PFSK-1 (cell line): ENCODE measurements around the gene SLC26A4.

Experiments used
- FOXP2 ChIP-seq: optimal IDR thresholded peaks from 2 replicates; pipeline ENCODE3; 2011; ENCODE audit warnings: borderline replicate concordance, control low read depth, inconsistent platforms; ENCODE audit not compliant: insufficient read depth; ENCODE audit errors: extremely low read length, extremely low read depth
- POLR2AphosphoS5 ChIP-seq: IDR thresholded peaks from 2 replicates; pipeline ENCODE4 v1.6.1; 2012; ENCODE audit warnings: low read depth, mild to moderate bottlenecking, control low read depth, low read length, moderate library complexity
- REST ChIP-seq, 2 experiments: IDR thresholded peaks; 2 replicates each; pipeline versions ENCODE4 v1.6.1 to v1.8.0; 2011 to 2012; ENCODE audit warnings: low read depth in 2 of 2, low read length in 2 of 2, control low read depth in 1 of 2, inconsistent platforms in 1 of 2, mild to moderate bottlenecking in 1 of 2, moderate library complexity in 1 of 2; ENCODE audit not compliant: insufficient read depth in 1 of 2
- SIN3A ChIP-seq: IDR thresholded peaks from 2 replicates; pipeline ENCODE4 v1.6.1; 2012; ENCODE audit warnings: mild to moderate bottlenecking, low read length, moderate library complexity, borderline replicate concordance; ENCODE audit not compliant: insufficient read depth
- TAF1 ChIP-seq: IDR thresholded peaks from 2 replicates; pipeline ENCODE4 v1.6.1; 2012; ENCODE audit warnings: low read length, control low read depth, borderline replicate concordance; ENCODE audit not compliant: insufficient read depth

The SLC26A4 gene

GRCh38 chr7:107659666-107660065 is 962 bp upstream of the SLC26A4 start:
- no peak for TF ChIP-seq TAF1
- TF ChIP-seq FOXP2, result no peak
- TF ChIP-seq SIN3A, result no peak
- no peak for TF ChIP-seq REST (IDR thresholded peaks at IDR 0.05; ENCODE audit: insufficient read depth in 1 of 2, low read depth in 2 of 2, low read length in 2 of 2)
- no peak for TF ChIP-seq POLR2AphosphoS5

- peak; percentile 81 to 91 for TF ChIP-seq REST (IDR thresholded peaks at IDR 0.05; ENCODE audit: insufficient read depth in 1 of 2, low read depth in 2 of 2, low read length in 2 of 2)
- TF ChIP-seq FOXP2, result peak; percentile 47
- no peak for TF ChIP-seq TAF1
- no peak for TF ChIP-seq SIN3A
- TF ChIP-seq POLR2AphosphoS5, result no peak
Measured at GRCh38 chr7:107661081-107661864, 645 bp downstream of the SLC26A4 start.

- TF ChIP-seq SIN3A (no peak), FOXP2 (peak; percentile 1)
Measured at GRCh38 chr7:107661865-107662379, 1.3 kb downstream of the SLC26A4 start.

- no peak for TF ChIP-seq TAF1
- TF ChIP-seq POLR2AphosphoS5, result no peak
- TF ChIP-seq SIN3A, result no peak
- TF ChIP-seq FOXP2, result no peak
- TF ChIP-seq REST (IDR thresholded peaks at IDR 0.05; ENCODE audit: insufficient read depth in 1 of 2, low read depth in 2 of 2, low read length in 2 of 2), result no peak
Measured at GRCh38 chr7:107663196-107663595, 2.6 kb downstream of the SLC26A4 start.

GRCh38 chr7:107666790-107667189 is 6.2 kb downstream of the SLC26A4 start:
- TF ChIP-seq FOXP2 (no peak), REST (IDR thresholded peaks at IDR 0.05; ENCODE audit: insufficient read depth in 1 of 2, low read depth in 2 of 2, low read length in 2 of 2) (no peak), SIN3A (no peak), TAF1 (no peak), POLR2AphosphoS5 (no peak)
